Embryonic facial prominence (tissue), 1 donor: Measurements from ENCODE around the gene ARID1B.

Experiments used
- DNase-seq: peaks from one replicate; pipeline ENCODE4 v3.0.0-alpha.2; 2016; ENCODE audit errors: extremely low spot score

ARID1B gene

DNA sequence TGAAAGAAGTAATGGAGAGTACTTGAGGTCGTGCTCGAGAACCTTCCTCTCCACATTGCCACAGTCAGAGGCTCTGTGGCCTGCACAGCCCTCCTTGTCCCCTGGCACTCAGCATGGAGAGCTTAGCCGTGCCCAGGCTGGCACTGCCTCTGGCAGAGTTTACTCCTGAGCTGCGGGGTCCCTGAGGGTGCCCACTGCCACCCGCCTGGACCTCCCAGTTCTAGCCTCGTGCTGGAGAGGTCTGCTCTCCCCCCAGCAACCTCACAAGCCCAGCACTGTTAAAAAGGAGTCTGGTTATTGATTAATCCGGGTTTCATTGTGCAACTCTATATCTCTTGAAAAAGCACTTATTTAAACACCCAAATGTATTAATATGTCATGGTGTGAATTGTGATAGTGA, 319.3 kb downstream of the ARID1B start:
- DNase-seq: no peak

DNA sequence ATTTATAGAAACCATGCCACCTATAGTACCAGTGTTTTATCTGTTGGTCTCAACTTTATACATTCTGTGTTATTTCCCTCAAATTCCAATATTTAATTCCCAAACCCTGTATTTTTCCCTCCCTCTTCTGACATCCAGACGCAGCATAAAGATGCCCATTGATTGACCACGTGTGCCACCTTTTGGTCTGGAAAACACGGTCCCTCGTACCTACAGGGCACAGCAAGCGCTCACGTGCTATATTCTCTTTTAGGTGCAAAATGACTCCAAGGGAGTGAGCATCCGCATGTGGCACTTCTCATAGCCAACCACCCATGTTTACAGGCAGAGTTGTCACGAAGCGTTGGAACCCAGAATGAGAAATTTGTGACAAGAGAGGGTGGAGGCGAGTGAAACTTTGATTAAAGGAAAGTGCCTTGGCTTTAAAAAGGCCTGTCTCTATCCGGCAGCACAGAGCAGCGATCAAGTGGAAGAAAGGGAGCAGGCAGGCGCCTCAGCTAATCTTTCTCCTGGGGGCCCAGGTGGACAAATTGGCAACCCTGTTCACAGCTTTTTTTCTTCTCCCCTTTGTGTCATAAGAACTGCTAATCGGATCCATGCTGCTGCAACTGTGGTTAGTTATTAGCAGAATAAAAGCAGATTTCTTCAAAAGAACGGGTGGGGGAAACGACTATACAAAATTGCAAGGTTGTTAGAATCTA, 320.2 kb downstream of the ARID1B start:
- no peak for DNase-seq

DNA sequence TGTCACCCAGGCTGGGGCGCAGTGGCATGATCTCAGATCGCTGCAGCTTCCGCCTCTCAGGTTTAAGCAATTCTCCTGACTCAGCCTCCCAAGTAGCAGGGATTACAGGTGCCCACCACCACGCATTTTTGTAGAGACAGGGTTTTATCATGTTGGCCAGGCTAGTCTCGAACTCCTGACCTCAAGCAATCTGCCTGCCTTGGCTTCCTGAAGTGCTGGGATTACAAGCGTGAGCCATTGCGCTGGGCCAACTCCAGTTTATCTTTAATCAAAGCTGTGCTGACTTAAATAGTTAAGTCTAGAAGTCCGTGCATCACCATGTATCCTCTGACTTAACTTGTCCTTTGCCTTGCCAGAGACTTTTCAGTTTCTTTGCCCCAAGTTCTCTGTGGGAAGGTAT, 321.8 kb downstream of the ARID1B start:
- DNase-seq: no peak

DNA sequence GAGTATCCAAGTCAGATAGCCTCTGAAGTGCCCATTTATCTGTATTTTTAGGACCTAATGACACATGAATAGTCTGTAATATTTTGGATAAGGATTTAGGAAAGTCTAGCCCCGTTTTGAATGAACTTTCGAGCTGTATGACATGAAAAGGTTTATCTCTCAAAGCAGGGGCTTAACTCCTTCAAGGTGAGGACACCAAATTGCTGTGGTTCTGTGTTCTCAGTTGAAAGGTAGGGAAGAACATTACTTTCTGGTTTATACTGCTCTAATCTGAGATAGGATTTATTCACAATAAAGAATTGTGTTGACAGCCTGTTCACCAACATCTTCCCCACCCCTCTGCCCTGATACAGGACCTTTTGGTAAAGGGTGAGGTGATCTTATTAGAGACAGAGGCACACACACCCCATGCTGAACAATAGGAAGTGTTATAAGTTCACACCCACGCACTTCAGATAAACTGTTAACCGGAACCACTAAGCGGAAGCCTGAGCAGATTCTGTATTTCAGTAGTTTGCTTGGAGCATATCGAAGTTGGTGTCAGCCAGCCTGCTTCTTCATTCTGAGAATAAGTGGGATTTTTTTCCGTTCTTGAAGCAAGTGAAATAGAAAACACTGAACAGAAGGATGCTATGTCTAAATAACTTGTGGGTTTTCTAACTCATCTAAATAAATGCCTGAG, 322.9 kb downstream of the ARID1B start:
- DNase-seq: no peak

DNA sequence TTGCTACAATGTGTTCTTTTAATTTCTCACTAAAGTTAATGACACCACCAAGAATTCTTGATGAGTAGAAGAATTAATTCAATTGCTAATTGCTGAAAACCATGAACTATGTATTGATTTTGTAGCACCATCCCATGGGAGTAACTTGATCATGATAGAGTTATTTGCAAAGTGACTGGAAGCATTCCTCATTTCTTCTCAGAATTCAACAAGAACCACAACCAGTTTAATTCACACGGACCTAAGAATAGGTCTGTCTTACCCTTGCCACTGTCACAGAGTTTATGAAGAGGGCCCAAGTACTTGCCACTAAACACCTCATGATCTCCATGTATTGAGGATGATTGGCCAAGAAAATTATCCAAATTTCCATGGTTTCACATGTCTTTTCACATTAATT, 324.0 kb downstream of the ARID1B start:
- no peak for DNase-seq

DNA sequence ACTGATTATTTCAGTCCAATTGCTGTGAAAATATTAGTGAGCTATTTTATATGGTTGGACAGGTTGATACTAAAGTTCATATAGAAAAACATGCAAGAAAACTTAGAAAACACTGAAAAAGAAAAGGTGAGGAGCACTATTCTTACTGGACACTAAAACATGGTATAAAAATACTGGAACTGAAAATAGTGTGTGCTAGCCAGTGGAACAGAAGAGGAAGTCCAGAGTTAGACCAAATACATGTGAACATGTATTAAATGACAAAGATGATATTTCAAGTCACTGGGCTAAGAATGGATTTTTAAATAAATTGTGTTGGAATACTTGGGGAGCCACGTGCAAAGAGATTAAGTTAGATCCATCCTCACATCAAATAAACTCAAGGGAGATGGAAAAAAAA, 327.6 kb downstream of the ARID1B start:
- no peak for DNase-seq

DNA sequence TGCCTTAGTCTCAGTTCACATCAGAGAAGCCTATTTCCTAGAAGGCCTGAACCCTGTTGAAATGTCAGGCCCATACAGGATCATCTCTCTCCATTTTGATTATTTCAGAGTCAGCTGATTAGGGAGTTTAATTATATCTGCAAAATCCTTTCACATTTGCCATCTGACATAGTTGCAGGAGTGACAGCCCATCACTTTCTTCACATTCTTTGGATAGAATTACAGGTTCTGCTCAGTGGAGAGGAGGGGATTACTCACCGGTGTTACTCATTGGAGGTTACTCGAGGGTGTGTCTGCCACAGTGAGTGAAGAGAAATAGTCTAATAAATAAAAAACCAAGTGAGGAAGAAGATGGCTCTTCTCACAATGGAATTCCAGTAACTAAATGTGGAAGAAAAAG, 329.3 kb downstream of the ARID1B start:
- DNase-seq: no peak

DNA sequence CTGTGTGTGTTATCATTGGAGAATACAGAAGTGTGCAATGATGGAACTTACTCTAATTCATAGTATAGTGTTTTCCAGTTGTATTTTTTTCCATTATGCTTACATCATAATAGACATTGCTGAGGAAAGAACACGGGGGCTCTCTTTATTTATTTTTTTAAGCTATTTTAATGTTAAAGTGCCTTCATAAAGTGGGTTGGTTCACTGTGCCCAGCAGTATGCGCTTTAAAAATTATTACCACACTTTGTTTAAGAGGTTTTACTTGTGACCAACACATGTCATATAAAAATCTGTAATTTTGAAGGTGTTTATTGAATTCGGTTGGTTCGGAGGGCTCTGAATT, 330.4 kb downstream of the ARID1B start:
- DNase-seq: no peak

DNA sequence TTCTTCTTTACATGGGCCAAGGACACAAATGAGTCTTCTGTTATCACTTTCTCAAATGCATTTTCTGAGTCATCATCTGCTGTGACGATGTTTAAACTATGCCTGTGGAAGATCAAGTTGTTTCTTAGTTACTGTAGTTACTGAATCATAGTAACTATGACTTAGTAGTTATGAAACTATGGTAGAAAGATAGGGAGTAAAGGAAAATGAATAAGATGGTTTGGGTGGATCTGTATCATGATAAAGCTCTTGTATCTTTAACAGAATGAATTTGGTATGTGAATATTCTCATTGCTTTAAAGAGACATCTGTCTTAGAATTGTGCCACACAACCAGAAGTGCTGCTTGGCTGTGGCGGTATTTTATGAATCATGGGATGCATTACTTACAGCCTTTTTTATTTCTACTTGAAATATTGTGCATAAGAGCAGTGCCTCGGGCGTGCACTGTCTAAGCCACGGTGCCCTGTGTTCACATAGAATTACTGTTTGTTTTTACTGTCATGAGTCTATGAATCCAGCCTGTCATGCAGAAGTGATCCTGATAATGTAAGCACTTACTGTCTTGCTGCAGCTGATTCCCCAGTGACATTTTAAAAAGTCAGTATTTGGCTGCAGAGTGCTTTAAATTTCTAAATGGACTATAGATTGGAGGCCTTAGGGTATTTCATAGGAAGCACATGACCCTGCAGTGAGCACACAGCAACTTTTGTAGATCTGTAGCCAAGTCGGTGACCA, 330.9 kb downstream of the ARID1B start:
- no peak for DNase-seq

DNA sequence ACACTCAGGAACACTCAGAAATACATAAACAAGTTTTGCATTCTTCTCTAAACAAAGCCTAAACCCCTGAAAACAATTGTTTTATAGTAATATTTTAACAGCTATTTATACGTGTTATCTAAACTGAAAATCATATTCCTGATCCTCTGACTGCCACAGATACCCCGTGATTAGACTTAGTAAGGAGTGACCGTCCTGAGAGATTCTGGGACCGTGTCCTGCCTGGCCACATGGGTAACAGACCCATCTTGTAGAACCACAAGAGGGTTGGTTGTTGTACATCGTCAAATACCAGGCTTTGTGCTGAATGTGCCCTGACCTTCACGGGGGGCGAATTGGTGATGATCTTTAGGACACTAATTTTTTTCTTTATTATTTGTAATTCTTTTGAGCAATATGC, 331.7 kb downstream of the ARID1B start:
- DNase-seq: no peak

DNA sequence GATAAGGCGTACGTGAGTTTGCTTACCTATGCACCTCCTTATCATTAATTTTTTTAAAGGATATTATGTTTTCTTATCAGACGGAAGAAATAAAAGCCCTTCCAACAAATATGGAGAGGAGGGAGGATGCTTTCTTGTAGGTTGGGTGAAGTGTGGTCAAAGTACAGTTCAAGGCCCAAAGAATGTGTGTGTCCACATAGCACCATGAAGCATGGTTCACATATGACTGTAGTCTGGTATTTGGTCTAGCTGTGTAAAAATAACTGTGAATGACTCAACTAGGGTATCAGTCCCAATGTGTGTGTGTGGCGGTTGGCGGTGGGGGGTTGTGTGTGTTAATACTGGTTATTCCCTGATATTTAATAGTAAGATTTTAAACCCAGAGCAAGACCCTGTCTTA, 333.4 kb downstream of the ARID1B start:
- no peak for DNase-seq

DNA sequence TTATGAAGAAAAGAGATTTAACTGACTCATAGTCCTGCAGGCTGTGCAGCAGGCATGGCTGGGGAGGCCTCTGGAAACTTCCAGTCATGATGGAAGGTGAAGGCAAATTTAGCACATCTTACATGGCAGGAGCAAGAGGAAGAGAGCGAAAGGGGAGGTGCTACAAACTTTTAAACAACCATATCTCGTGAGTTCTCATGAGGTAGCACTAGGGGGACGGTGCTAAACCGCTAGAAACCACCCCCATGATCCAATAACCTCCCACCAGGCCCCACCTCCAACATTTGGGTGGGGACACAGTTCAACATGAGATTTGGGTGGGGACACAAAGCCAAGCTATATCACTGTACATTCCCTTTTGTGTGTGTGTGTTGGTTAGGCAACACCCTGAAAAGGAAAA, 336.2 kb downstream of the ARID1B start:
- DNase-seq: no peak

DNA sequence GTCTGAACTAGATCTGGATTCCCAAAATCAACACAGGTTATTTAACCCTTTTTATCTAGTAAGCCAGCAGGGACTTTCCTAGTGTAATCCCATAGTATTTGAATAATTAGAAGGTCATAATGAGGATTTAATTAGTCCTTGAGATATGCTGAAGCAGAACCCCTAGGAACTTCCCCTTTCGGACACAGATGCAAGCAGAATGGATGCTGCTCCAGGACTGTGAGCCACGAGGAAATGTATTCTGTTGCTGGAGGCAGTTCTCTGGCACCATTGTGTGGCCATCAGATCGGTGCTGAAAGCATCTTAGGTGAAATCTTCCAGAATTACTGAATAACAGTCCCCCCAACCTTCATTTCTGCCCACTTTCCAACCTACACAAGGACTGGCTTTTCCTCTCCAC, 339.2 kb downstream of the ARID1B start:
- DNase-seq: no peak

DNA sequence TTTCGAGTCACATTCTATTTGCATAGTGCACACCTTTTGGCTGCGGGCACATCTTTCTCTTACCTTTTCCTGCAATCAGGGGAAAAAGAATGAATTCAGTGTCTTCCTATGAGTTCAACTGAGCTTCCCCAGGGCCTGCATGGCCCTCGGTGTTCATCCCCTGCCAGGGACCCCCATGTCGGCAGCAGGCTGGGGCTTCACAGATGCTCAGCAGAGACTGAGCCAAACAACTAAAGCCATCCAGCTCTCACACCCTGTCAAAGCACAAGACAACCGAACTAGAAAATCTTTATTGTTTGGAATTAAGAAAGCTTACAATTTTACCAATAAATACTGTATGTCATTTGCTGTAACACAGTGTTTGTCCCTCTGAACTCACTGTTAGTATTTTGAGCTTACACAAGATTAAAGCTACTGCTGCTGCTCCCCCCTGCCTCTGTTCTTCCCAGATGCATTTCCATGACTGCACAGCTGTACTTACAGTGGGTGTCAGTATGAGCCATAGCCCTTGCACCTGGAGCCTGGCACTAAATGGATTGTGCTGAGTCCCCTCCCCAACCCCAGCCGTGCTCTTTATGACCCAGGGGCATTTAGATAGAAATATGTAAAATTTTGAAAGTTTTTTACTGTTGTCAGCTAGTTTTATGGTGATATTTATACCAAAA, 340.4 kb downstream of the ARID1B start:
- no peak for DNase-seq

DNA sequence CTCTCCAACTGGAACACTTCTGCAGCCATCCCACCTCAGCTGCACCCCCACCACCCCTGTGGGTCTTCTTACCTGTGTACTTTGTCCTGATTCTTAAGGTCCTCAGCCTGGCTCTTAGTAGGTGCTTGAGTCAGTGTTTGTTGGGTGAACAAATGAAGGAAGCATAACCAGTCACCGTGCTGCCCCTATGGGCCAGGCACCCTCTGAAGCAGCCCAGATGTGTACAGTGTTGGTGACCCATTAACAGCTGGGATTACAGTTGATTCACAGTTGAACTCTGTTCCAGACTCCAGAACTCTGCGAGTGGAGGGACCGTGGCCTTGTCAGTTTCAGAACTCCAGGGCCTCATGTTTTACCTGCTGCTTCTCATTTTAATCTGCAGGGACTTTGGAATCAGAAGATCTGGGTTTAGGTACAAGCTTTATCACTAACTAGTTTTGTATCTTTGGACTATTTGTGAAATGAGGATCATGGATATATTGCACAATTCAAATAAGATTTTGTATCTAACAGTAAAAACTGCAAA, 342.4 kb downstream of the ARID1B start:
- DNase-seq: no peak

DNA sequence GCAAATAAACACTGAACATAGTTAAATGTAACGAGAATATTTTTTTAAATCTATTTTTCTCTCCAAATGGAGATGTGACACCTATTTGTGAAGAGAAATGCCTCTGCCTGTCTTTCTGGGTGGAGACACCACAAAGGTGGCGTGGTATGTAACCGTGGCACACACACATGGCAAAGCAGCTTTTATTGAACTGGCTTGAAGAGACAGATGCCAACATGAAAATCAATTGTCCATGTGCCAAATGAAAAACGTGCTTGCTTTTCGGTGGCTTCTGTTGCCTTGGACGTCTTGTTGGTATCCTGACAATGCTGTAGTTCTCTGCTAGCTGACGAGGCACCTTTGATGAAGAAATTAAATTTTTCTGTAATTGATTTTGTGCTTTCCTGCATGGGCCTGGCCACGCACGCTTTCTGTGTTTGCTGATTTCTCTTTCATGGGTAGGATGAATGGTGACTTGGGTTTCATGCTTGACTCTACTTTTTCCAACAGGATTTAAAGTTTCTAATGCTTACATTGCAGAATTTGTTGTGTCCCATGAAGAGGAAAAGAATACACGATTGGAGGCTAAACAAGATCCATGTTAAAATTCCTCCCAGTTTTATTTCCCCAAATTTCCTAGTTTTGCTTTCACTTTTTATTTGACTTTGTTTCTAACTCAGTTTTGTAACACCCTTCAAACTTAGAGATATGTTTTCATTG, 343.5 kb downstream of the ARID1B start:
- no peak for DNase-seq

DNA sequence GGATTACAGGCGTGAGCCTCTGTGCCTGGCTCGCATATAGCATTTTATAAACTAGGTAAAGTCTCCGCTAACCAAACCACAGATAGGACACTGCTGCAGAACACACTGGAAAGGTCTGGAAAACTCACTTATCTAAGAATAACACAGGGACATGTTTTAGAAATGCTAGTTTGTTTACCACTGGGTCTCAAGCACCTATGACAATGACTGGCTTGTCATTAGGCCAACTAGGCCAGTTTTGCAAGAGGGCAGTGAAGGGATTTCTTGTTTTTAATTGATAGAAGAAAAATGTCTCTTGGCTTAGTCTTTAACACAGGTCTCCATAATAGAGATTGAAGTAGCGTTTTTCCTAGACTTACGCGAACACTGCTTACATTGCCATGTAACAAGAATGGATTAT, 344.7 kb downstream of the ARID1B start:
- DNase-seq: no peak

DNA sequence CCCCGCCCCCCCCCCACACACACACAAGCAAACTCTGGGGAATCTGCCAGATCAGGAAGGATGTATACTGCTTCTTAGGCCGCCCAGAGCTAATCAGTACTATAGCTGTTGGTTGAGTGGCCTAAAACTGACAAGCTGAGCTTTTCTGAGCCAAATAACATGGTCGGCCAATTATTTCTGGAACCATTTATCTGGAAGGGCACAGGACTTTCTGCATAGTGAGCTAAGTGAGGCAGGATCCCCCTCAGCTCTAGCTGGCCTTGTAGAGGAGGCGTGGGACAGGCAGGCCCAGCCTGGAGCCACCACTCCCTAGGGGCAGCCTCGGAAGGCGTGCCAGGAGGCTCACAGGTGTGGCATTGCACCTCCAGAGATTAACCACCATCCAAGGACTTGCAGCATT, 346.1 kb downstream of the ARID1B start:
- DNase-seq: no peak

DNA sequence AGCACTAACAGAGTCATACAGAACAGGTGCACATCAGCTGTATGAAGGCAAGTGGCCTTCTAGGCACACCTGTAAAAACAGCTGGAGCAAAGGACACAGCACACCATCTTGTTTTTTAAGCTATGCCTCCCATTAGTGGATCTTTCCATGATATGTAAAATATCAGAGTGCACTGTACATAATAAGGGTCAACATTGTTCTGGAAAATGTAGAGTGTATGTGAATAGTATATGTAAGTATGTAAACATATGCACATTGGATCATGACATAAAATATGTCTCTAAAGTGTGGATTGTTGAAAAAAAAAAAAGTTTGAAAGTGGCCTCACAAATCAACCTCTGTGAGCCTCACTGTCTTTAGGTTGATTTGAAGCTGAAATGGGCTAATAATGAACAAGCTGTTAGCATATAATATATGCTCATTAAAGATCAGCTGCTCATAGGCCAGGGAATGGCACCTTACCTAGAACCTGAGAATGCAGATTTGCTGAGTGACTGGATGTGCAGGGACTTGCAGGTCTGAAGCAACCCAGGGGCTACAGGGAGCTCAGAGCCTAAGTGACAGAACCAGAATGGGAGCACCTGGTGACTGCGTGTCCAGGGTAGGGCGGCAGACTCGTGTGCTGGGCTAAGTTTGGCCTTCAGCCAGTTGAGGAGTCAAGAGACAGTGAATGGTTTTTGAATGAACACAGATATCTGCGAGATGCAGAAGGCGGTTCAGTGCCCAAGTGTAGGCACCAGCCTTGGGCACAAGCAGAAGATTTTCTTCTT, 347.5 kb downstream of the ARID1B start:
- DNase-seq: no peak

DNA sequence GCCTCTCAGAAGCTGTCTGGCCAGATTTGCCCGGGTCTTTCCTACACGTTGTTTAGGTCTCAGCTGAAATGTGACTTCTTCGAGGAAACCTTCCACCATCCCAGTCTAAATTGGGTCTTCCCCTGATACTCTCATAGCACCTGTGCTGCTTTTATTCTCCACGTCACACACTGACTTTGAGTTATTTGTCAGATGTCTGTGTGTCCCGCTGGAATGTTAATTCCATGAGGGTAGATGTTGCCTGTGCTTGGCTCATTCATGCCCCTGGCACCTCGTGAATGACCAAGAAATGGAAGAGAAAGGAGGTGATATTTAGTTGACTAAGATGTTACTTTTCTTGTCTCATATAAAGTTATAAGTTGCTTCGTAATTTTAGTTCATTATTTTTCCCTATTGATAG, 348.4 kb downstream of the ARID1B start:
- DNase-seq: no peak
